Activated T-helper 1 cell treated with Interleukin-2 at 50 U/mL for 16 hours (primary cell): Measurements from ENCODE around the gene ACSM3.
"Not testable (repeated sequence)": the region's sequence is repeated elsewhere in the genome, so short reads cannot be mapped to it uniquely, and the experiment has no call there.

Experiments used
- DNase-seq: peaks from one replicate; pipeline ENCODE4 v3.0.0-alpha.2; 2020; ENCODE audit warnings: low read depth

Gene ACSM3

GRCh38 chr16:20760346-20760745 is 3.5 kb upstream of the ACSM3 start:
- no peak for DNase-seq

DNA sequence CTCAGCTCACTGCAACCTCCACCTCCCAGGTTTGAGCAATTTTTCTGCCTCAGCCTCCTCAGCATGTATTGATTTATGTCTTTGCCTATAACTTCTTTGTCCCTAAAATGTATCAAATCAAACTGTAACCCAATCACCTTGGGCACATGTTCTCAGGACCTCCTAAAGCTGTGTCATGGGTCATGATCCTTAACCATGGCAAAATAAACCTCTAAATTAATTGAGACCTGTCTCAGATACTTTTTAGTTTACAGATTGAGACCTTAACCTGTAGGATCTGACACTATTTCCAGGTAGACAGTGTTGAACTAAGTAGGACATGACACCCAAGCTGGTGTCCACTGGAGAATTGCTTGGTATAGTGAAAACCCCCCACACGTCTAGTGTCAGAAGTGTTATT is 2.6 kb upstream of the ACSM3 start:
- DNase-seq = no peak

GRCh38 chr16:20762404-20763123 is 1.2 kb upstream of the ACSM3 start:
- DNase-seq = no peak

GRCh38 chr16:20764448-20764847 is 634 bp downstream of the ACSM3 start:
- DNase-seq = not testable (repeated sequence)

DNA sequence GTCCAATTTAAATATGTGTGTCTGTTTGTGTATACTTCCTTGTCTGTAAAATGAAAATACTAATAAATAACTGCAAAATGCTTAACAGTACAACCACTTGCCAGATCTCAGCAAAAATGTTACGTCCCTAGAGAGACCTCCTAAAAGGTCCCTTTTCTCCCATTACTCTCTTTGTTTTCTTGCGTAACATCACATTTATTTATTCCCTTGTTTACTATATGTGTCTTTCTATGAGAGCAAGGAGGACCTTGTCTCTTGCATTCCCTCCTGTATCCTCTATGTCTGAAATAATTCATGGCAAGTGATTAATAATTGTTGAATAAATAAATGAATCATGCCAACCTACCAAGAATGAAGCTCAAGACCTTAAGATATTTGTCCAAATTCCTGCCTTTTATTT is 1.9 kb downstream of the ACSM3 start:
- no peak for DNase-seq

- DNase-seq = no peak
These were observed 2.5 kb downstream of the ACSM3 start for GRCh38 chr16:20766294-20766693.

DNA sequence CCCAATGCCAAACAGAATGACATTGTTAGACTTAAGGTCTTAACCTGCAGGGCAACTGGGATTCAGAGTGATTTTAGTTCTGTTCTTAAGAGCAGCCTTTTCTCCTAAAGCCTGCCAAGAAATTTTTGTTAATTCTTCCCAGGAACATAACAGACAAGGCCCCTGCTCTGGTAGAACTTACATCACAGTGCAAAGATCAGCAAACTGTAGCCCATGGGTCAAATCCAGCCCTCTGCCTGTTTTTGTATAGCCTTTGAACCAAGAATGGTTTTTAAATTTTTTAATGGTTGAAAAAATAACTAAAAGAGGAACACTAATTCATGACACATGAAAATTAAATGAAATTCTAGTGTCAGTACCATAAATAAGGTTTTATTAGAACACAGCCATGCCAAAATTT is 3.8 kb downstream of the ACSM3 start:
- DNase-seq = no peak

DNA sequence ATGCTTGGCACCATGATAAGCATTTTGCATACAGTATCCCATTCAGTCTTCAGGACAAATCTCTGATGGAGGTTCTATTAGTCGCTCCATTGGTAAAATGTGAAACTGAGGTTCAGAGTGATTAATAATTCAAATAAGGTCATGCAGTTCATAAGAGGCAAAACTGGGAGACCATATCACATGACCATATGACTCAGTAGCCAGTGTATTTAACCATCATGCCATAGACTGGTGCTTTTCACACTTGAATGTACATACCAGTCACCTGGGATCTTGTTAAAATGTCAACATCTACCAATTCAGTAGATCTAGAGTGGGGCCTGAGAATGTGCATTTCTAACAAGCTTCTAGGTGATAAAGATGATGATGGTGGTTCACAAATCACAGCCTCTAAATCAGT is 4.3 kb downstream of the ACSM3 start:
- DNase-seq = no peak

DNA sequence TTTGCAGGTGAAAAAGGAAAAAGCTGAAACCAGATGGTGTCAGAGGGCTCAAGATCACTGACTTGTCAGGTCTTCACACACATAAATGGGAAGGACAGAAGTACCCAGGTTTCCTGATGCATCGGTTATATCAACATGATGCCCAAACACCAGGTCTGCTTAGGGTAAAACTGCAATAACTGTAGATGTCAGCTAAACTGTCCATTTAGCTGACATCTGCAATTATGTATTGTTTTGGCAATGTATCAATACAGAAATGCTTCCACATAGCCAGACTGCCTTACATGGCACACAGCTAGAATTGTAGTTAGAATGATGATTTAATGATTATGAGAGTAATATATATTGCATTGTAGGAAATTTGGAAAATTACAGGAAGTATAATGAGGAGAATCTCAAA is 5.0 kb downstream of the ACSM3 start:
- no peak for DNase-seq

- DNase-seq = no peak
These were observed 9.9 kb downstream of the ACSM3 start for GRCh38 chr16:20773679-20774078.

DNA sequence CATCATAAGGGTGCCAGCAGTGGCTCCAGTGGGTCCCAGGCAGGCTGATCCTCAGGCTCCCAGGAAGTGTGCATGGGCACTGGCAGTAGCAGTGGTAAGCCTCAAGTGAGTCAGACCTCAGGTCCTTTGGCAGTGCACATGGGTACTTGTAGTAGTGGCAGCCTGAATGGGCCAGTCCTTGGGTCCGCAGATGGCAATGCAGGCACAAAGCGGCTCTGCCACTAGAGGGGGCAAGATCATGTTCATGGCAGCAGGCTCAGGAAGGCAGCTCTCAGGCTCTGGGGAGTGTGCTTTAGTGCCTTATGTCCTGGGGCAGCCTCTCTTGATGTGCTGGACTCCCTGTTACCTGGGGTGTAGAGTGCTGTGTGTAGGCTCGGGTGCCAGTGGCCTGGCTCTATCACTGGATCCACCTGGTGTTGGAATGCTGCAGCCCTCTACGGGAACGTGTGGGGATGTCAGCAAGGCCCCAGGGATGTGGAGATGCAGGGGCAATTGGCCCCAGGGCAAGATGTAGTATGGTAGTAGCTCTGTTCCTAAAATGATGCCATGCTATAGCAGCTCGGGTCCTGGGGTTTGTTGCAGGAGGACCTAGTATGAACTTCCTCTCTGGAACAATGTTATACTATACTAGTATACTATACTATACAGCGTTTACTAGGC is 11.0 kb downstream of the ACSM3 start:
- DNase-seq = peak; percentile 7

DNA sequence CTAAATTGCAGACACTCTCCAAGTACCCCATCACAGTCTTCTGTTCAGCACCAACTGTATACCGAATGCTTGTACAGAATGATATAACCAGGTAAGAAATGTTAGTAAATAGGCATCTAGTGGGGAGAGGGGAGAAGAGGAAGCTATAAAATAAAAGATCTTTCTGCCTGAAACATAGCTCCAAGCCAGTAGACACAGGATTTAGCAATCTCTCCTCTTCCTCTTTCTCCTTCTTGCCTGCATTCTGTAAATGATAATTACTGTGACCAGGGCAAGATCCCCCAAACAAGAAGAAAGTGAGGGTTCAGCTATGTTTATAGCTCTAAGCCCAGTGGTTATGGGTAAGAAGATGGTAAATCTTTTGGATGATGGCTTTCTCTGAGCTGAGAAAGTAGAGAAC is 17.9 kb downstream of the ACSM3 start:
- DNase-seq = no peak

DNA sequence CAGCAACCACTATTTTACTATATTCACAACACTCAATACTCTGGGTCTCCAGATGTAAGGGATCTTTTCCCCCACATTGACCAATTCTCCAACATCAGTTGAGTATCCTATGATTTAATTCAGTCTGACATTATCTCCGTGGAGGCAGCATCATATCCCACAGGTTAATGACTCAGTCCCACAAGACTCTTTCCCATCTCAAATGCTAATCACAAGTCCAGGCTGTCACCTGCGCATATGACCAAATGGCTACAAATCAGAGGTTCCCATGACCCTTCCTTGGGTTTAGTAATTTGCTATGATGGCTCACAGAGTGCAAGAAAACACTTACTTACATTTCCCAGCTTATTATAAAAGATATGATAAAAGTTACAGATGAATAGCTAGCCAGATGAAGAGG is 18.7 kb downstream of the ACSM3 start:
- no peak for DNase-seq

GRCh38 chr16:20784204-20784603 is 20.4 kb downstream of the ACSM3 start:
- DNase-seq = no peak

DNA sequence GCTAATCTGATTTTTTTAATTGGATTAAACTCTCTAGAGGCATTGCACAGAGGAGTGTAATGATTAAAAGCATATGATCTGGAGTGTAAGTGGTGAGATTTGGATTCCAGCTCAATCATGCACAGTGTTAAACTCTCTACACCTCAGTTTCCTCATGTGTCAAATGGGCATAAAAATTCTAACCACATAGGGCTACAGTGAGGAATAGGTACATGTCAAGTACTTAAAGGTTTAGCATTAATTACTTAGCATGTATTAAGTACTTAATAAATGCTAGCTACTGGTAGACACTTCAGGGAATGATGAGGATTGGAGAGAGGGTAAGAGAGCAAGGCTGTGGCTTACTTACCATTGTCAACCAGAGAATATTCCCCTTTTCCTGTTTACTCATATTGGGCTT is 25.3 kb downstream of the ACSM3 start:
- no peak for DNase-seq

- DNase-seq = no peak
These were observed 28.3 kb downstream of the ACSM3 start for GRCh38 chr16:20791923-20792612.

DNA sequence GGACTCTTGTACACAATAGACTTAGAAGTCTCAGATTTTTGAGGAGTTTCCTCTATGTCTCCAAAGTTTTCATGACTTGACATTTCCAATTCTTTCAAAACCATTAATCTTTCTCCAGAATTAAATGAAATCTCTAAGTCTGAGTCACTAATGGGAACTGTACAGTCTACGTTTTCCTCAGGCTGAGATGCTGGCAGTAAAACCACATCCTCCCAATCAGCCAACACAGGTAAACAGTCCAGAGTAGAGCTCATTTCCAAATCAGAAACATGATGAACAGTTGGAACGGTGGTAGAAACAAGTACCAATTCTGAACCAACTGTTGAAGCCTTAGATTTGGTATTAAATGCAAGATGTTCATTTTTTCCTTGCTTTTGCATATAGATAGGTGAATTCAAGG is 34.5 kb downstream of the ACSM3 start:
- DNase-seq = no peak

GRCh38 chr16:20799599-20799998 is 35.8 kb downstream of the ACSM3 start:
- DNase-seq = no peak

DNA sequence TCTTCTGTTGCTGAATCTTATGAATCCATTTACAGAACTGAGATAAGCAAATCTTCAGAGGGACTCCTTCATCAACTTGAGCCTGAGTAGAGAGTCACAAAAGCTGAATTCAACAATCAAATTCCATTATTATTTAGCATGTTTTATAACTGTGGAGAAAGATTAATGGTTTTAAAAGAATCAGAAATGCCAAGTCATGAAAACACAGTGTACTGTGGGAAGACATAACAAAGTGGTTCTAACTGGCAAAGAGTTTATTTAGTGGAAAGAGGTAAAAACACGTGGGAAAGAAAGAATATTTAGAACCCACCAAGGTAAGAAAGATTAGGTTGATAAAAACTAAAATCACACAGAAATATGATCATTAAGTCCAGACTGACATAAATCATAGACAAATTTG is 37.5 kb downstream of the ACSM3 start:
- no peak for DNase-seq

- no peak for DNase-seq
These were observed 39.4 kb downstream of the ACSM3 start for GRCh38 chr16:20803192-20803560.

DNA sequence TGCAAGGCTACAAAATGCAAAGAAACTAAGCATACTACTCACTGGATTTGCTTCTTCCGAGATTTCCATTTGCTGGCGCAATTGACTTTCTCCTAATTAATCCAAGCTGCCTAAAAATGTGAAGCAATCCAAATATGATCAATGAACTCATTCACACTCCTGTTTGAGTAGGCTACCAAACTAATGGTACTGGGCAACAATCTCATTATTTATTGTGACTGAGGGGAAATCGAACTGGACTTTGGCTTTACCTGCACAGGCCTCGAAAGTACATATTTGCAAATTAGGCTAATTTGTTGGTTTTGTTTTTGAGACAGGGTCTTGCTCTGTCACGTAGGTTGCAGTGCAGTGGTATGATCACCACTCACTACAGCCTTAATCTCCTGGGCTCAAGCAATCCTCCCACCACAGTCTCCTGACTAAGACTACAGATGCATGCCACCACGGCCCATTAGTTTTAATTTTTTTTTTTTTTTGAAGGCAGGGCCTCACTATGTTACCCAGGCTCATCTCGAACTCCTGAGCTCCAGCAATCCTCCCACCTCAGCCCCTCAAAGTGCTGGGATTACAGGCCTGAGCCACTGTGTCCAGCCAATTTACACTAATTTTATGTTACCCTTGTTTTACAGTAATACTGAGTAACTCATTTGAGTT is 39.9 kb downstream of the ACSM3 start:
- no peak for DNase-seq

GRCh38 chr16:20805684-20806167 is 41.9 kb downstream of the ACSM3 start:
- not testable (repeated sequence) for DNase-seq
